Activated naive CD4-positive, alpha-beta T cell treated with anti-CD3 and anti-CD28 coated beads for 36 hours (primary cell): ENCODE results near the gene EIF2S2. TPM values are rescaled to one million over a fixed set of nuclear protein-coding genes. Genes with fewer than 3 reads are reported as not detected.

ENCODE experiments used
- CTCF ChIA-PET: fragments of 350-600 bp; sonication (Branson Sonifier 250); formaldehyde crosslinking; loops from one replicate; lab custom pipeline; 2021; ENCODE audit warnings: antibody characterized with exemption; lab: Charles Lee
- DNase-seq: peaks from one replicate; pipeline ENCODE4 v3.0.0-alpha.2; 2020
- H3K27ac Mint-ChIP-seq: one replicate; pipeline ENCODE4 v1.8.0; 2021; ENCODE audit warnings: mild to moderate bottlenecking, mixed read lengths
- H3K27me3 Mint-ChIP-seq: one replicate; pipeline ENCODE4 v1.8.0; 2021; ENCODE audit warnings: low read depth, mixed read lengths
- H3K36me3 Mint-ChIP-seq: one replicate; pipeline ENCODE4 v1.8.0; 2021; ENCODE audit warnings: low read depth, mixed read lengths
- H3K4me1 Mint-ChIP-seq: one replicate; pipeline ENCODE4 v1.8.0; 2021; ENCODE audit warnings: low read depth, mixed read lengths
- H3K4me3 Mint-ChIP-seq: one replicate; pipeline ENCODE4 v1.8.0; 2021; ENCODE audit warnings: mild to moderate bottlenecking, moderate library complexity, mixed read lengths
- H3K9me3 Mint-ChIP-seq: one replicate; pipeline ENCODE4 v1.8.0; 2021; ENCODE audit warnings: mixed read lengths
- intact Hi-C: fragments of 100-400 bp; cut with micrococcal nuclease; formaldehyde crosslinking; loops from one replicate; pipeline ENCODE4 v1.15.1; 2023
- total RNA-seq, 2 experiments: library from RNA; stranded (reverse); gene quantifications; one replicate each; pipeline ENCODE4 v1.2.3, GENCODE V29; 2021

EIF2S2 gene
- total RNA-seq, 2 experiments from 2014 or later = 202 to 207 TPM

DNA sequence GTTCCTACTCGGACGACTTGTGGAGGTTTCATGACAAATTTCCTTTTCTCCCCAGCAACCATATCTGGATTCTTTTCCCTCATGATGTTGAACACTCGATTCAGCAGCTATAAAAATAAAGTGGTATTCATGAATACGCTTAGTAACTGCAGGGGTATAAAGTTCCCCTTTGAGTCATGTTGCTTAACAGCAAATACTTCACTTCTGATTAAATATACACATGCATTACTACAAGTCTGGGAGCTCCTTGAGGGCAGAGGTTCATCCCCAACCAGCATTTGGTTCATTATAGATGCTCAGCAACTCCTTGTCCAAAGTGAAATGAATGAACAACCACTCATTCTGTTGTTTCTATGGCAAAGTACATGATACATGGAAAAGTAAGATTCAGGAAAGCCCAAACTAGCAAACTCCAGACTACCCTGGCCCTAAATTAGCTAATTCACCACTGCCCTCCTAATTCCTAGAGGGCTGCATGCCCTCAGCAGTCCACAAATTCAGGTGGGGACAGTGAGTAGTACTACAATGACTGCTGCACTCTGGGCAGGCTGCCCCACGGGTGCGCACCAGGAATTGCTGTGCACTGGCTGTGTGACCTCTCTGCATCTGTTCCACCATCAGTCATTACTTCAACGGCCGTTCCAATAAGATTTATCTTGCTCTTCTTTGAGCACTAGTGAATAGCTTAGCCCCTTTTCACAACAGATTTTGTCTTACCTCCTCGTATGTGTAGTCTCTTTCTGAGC is 15.2 kb downstream of the EIF2S2 start:
- H3K27ac Mint-ChIP-seq = peak overlapping the region; percentile 39
- no peak for DNase-seq
- intact Hi-C loops = no loop called here
- CTCF ChIA-PET = interaction anchor here (0.6 kb wide), 2 partner anchors 19 to 181 kb away, joined by 3 read pairs; no protein-coding TSS in a partner anchor
- no peaks in the 10 kb centered on the region for H3K27me3 Mint-ChIP-seq
- no peaks in the 10 kb centered on the region for H3K9me3 Mint-ChIP-seq
- no peak overlapping the region for H3K4me3 Mint-ChIP-seq
- H3K4me1 Mint-ChIP-seq = peaks cover 10% of the 10 kb centered on the region
- H3K36me3 Mint-ChIP-seq = peaks cover 69% of the 10 kb centered on the region

DNA sequence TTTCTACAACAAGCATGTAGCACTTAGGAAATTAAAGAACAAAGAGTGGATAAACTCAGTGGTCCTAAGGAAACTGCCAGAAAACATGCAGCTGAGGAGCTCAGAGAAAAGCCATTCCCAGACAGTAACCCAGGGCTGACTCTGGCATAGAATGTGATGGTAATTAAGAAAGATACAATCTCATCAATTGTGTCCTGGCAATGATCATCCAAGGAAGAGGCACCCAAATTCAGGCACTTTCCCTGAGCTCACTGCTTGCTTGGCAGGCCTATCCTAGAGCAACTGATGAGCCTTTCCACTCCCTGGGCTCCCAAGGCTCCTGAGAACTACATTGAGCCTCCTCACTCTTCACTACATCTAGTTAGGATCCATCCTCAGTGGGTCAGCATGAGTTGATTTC is 16.2 kb downstream of the EIF2S2 start:
- intact Hi-C loops = no loop called here
- Mint-ChIP-seq H3K36me3 (peaks cover 68% of the 10 kb centered on the region), H3K4me3 (no peak overlapping the region), H3K4me1 (peaks cover 6% of the 10 kb centered on the region), H3K27ac (no peak overlapping the region), H3K27me3 (no peaks in the 10 kb centered on the region), H3K9me3 (no peaks in the 10 kb centered on the region)
- DNase-seq = no peak
- CTCF ChIA-PET = no interaction called here

DNA sequence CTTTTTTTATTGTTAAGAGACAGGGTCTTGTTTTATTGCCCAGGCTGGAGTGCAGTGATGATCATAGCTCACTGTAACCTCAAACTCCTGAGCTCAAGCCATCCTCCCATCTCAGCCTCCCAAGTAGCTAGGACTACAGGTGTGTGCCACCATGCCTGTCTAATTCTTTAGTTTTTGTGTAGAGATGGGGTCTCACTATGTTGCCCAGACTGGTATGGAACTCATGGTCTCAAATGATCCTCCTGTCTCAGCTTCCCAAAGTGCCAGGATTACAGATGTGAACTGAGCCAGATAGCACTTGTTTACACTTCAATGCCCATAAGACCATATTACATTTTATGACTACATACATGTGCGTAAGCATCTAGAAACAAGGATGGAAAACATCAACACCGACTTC is 18.1 kb downstream of the EIF2S2 start:
- DNase-seq = no peak
- Mint-ChIP-seq H3K27ac (peak overlapping the region; percentile 11), H3K4me1 (peaks cover 5% of the 10 kb centered on the region), H3K27me3 (no peaks in the 10 kb centered on the region), H3K4me3 (no peak overlapping the region), H3K9me3 (no peaks in the 10 kb centered on the region), H3K36me3 (peaks cover 69% of the 10 kb centered on the region)
- CTCF ChIA-PET = interaction anchor here (0.7 to 1.0 kb wide), 2 partner anchors 30 to 36 kb away, joined by 3 read pairs; no protein-coding TSS in a partner anchor
- intact Hi-C loops = no loop called here

DNA sequence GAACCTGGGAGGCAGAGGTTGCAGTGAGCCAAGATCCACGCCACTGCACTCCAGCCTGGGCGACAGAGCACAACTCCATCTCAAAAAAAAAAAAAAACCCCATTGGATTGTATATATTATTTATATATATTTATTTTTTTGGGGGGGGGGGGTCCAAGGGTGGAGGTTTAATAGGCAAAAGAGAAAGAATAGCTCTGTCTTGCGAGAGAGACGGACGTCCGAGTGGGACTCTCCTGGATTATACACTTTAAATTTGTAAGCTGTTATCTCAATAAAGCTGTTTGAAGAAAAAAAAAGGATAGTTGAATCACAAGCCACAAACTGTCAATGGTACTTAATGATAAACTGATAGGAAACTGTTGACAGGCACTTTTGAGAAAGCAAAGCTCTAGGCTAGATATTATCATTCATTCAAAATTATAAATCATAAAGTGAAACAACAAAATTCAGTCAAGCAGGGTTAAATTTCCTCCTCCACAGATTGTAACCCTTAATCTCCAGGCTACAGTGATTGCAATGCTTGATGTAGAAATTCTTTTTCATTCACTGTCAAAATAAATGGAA is 20.3 kb downstream of the EIF2S2 start:
- Mint-ChIP-seq H3K27ac (no peak overlapping the region), H3K27me3 (no peaks in the 10 kb centered on the region), H3K9me3 (no peaks in the 10 kb centered on the region), H3K4me1 (peaks cover 5% of the 10 kb centered on the region), H3K36me3 (peaks cover 61% of the 10 kb centered on the region), H3K4me3 (no peak overlapping the region)
- intact Hi-C loops = no loop called here
- DNase-seq = no peak
- CTCF ChIA-PET = interaction anchor here (1.0 kb wide), 1 partner anchor 19 kb away, joined by 3 read pairs; no protein-coding TSS in a partner anchor

DNA sequence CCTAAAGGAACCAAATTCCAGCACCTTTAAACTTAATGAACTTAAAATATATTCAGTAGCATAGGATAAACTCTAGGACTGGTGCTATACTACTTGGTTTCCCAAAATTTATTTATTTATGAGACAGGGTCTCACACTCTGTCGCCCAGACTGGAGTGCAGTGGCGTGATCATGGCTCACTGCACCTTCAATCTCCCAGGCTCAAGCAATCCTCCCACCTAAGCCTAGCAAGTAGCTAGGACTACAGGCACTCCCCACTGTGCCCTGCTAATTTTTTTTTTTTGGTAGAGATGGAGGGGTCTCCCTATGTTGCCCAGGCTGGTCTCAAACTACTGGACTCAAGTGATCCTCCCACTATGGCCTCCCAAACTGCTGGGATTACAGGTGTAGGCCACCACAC is 21.4 kb downstream of the EIF2S2 start:
- Mint-ChIP-seq H3K27me3 (no peaks in the 10 kb centered on the region), H3K27ac (no peak overlapping the region), H3K9me3 (no peaks in the 10 kb centered on the region), H3K36me3 (peaks cover 55% of the 10 kb centered on the region), H3K4me3 (no peak overlapping the region), H3K4me1 (peaks cover 4% of the 10 kb centered on the region)
- DNase-seq = no peak
- CTCF ChIA-PET = interaction anchor here (1.2 kb wide), 1 partner anchor 39 kb away, joined by 4 read pairs; no protein-coding TSS in a partner anchor
- intact Hi-C loops = no loop called here

DNA sequence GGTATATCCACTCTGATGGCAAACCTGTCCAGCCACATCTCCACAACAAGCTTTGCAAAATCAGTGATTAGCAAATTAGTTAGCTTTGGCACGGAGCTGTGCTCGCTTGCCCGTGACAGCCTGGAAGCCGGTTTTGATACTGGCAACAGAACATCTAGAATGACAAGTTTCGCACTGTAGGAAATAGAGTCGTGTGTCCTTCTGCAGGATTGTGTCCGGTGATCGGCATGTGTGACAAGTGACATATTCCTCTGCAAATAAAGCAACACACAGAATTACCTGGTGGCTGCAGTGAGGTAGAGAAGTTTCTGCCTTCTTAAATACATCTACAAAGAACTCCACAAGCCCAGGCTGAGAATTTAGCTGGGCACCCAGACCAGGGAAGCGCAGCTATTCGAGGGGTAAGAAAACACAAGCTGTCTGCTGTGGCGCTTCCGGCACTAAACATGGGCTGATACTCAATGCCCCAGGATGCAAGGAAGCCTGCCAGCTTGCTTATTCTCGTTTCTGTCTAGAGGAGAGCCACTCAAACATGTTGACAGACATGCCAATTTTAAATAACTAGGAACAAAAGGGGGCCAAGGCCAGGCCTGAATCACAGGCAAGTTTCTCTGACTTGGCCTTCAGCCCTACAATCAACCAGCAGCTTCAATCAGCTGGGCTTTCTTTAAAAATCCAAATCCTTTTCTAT is 22.2 kb downstream of the EIF2S2 start:
- H3K36me3 Mint-ChIP-seq = peaks cover 57% of the 10 kb centered on the region
- intact Hi-C loops = no loop called here
- H3K27ac Mint-ChIP-seq = peak overlapping the region; percentile 27
- no peaks in the 10 kb centered on the region for H3K27me3 Mint-ChIP-seq
- CTCF ChIA-PET = interaction anchor here (1.2 to 1.3 kb wide), 2 partner anchors 12 to 39 kb away, joined by 3 to 4 read pairs; no protein-coding TSS in a partner anchor
- no peaks in the 10 kb centered on the region for H3K9me3 Mint-ChIP-seq
- peaks cover 3% of the 10 kb centered on the region for H3K4me1 Mint-ChIP-seq
- DNase-seq = no peak
- no peak overlapping the region for H3K4me3 Mint-ChIP-seq

DNA sequence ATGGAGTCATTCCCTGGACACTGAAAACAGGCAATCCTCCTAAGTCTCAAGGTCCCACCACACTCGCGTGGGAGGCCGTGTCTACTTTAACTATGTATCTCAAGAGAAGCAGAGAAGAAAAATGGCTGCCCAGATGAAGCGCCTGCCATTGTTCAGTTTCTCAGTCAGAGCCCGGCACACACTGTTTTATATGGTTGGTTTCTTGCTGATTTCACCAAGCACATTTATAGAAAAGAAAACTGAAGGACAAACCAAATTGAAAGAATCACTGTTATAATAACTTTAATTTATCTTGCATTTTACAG is 22.9 kb downstream of the EIF2S2 start:
- no peaks in the 10 kb centered on the region for H3K9me3 Mint-ChIP-seq
- peaks cover 3% of the 10 kb centered on the region for H3K4me1 Mint-ChIP-seq
- H3K4me3 Mint-ChIP-seq = no peak overlapping the region
- H3K36me3 Mint-ChIP-seq = peaks cover 56% of the 10 kb centered on the region
- H3K27ac Mint-ChIP-seq = no peak overlapping the region
- CTCF ChIA-PET = interaction anchor here (1.3 kb wide), 1 partner anchor 11 kb away, joined by 3 read pairs; no protein-coding TSS in a partner anchor
- intact Hi-C loops = no loop called here
- no peak for DNase-seq
- no peaks in the 10 kb centered on the region for H3K27me3 Mint-ChIP-seq

DNA sequence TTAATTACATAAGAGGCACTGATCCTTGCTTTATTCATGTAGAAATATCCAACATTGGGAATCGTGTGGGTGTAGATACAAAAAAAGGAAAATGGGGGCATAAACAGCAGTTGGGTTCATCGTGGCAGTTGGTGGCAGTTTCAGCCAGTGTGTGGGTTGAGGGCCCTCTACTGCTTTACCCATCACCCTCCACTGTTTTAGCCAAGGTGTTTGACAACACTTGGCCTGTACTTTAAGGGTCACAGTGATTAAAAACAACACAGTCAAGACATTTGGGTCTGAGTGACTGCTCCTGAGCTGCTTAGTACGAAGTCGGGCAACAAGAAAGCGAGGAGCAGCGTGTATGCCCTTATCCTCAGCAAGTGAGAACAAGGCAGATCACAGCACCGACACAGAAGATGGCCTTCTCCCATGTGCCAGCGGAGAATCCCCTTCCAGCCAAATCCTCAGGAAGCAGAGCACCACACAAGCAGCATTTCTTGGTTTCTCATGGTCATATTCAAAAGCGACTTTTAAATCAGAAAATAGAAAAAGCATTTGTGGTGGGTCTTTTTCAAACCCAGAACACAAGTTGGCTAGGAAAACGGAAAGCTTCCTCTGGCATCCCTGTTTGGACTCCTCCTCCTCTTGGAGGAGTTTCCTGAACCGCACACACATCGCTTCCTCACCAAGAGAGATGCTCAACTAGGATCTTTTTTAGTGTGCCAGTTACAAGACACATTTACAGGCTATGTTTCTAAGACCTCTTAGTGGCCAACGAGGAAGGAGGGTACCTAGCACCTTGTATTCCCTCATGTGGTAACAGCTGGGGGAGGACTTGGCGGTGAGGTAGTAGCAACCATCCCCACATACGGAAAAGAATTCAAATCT is 23.5 kb downstream of the EIF2S2 start:
- intact Hi-C loops = no loop called here
- Mint-ChIP-seq H3K4me1 (peaks cover 3% of the 10 kb centered on the region), H3K27me3 (no peaks in the 10 kb centered on the region), H3K9me3 (no peaks in the 10 kb centered on the region), H3K36me3 (peaks cover 51% of the 10 kb centered on the region), H3K4me3 (no peak overlapping the region), H3K27ac (peak overlapping the region; percentile 21)
- CTCF ChIA-PET = no interaction called here
- DNase-seq = no peak

DNA sequence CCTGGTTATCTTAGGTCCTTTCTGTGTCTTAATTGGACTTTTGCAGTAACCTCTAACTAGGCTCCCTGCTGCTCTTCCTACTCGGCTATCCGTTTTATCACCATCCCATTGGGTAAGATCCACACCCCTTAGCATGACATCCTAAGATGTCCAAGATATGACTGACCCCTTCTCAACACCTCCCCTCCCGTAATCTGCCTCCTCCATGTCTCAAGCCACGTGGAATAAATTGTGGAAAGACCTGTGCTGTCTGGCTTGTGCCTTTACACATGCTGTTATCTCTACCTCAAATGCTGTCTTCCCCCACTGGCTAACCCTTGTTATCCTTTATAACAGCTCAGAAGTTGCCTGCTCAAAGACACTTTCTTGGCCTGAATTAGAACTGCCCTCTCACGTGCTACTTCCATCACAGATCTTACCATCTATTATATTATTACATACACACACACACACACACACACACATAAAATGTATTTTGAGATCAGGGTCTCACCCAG is 26.5 kb downstream of the EIF2S2 start:
- CTCF ChIA-PET = no interaction called here
- Mint-ChIP-seq H3K4me3 (no peak overlapping the region), H3K27me3 (no peaks in the 10 kb centered on the region), H3K27ac (peak overlapping the region; percentile 6), H3K9me3 (no peaks in the 10 kb centered on the region), H3K36me3 (peaks cover 38% of the 10 kb centered on the region), H3K4me1 (peaks cover 3% of the 10 kb centered on the region)
- no peak for DNase-seq
- intact Hi-C loops = no loop called here

DNA sequence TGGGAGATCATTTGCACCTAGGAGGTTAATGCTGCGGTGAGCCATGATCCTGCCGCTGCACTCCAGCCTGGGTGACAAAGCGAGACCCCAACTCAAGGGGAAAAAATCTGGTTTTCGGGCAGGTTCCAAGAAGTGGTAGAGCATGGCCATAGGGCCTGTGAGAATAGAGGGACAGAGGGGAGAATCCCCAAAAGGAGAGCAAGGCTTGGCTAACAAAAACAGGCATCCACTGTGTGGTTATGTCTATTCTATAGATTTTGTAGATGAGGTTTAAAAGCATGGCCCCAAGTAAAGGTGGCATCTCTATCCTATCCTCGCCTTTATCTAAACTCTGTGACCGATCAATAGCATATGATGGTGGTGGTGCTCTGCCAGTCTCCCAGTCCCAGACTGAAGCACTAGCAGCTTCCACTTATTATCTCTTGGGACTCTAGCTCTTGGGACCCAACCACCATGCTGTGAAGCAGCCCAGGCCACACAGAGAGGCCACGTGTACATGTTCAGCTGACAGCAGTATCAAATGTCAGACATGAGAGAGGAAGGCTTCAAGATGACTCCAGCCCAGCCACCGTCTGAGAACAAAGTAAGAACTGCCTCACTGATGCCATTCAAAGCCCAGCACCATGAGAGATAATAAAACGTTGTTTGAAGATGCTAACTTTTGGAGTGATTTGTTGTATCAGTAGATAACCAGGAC is 27.7 kb downstream of the EIF2S2 start:
- peaks cover 31% of the 10 kb centered on the region for H3K36me3 Mint-ChIP-seq
- intact Hi-C loops = no loop called here
- no peaks in the 10 kb centered on the region for H3K4me1 Mint-ChIP-seq
- no peak for DNase-seq
- CTCF ChIA-PET = interaction anchor here (0.7 kb wide), 1 partner anchor 144 kb away, joined by 3 read pairs; no protein-coding TSS in a partner anchor
- H3K27me3 Mint-ChIP-seq = no peaks in the 10 kb centered on the region
- no peaks in the 10 kb centered on the region for H3K9me3 Mint-ChIP-seq
- peak overlapping the region; percentile 62 for H3K27ac Mint-ChIP-seq
- H3K4me3 Mint-ChIP-seq = no peak overlapping the region

DNA sequence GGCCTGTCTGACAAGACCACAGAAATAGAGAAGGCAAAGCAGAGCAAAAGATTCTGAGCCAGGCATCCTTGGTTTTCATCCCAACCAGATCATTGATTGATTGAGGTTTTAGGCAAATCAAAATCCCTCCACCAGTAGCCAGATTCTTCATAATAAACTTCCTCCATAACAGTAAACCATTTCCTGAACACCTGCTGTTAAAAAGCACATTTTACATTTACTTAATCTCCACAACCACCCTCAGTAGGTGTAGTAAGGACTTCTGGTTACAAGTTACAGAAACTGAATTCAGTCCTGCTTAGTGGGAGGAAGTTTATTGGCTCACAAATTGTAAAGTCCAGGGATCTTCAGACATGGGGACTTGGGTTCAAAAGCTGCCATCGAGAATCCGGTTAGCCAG is 28.3 kb downstream of the EIF2S2 start:
- CTCF ChIA-PET = interaction anchor here (0.7 kb wide), 1 partner anchor 143 kb away, joined by 3 read pairs; no protein-coding TSS in a partner anchor
- Mint-ChIP-seq H3K9me3 (no peaks in the 10 kb centered on the region), H3K36me3 (peaks cover 27% of the 10 kb centered on the region), H3K27me3 (no peaks in the 10 kb centered on the region), H3K4me1 (no peaks in the 10 kb centered on the region), H3K4me3 (no peak overlapping the region), H3K27ac (peak overlapping the region; percentile 62)
- intact Hi-C loops = no loop called here
- DNase-seq = no peak
